B cell (primary cell): Measurements from ENCODE around the gene CTCF. TPM values are rescaled to one million over a fixed set of nuclear protein-coding genes. Genes with fewer than 3 reads are reported as not detected.

Experiments
- ATAC-seq: fragments of 200-7000 bp; cut with Tn5 transposase; one replicate; pipeline ENCODE4 v1.10.0; 2021; ENCODE audit warnings: low read depth, mild to moderate bottlenecking, moderate number of reproducible peaks, moderate library complexity
- CTCF ChIA-PET: fragments of 350-600 bp; sonication (Branson Sonifier 250); formaldehyde crosslinking; loops from one replicate; lab custom pipeline; 2021; ENCODE audit warnings: antibody characterized with exemption, inconsistent platforms; lab: Charles Lee
- POLR2A ChIA-PET: fragments of 350-600 bp; sonication (Branson Sonifier 250); formaldehyde crosslinking; loops from one replicate; lab custom pipeline; 2021; ENCODE audit warnings: antibody characterized with exemption; lab: Charles Lee
- DNase-seq: peaks from one replicate; pipeline ENCODE4 v3.0.0; 2013
- H2AFZ ChIP-seq: 2 replicates; pipeline ENCODE4 v1.6.1; 2012; ENCODE audit warnings: mild to moderate bottlenecking, low read depth, low read length; ENCODE audit not compliant: insufficient read depth, poor library complexity, severe bottlenecking
- H3K27ac ChIP-seq, 2 donors: 1 replicate in 1 of 2; 2 replicates in 1 of 2; pipeline ENCODE4 v1.5.1; 2012 to 2013; ENCODE audit warnings: low read length in 2 of 2, mild to moderate bottlenecking in 2 of 2, moderate library complexity in 1 of 2
- H3K27me3 ChIP-seq, 4 experiments: fragments of 200-600 bp in 1 of 4; sonication (generic) in 1 of 4; replicated peaks in 1 of 4; 1 replicate in 2 of 4; 2 replicates in 2 of 4; pipeline versions ENCODE4 v1.6.1 to v1.7.0; 2013 to 2016; ENCODE audit warnings: low read length in 3 of 4, mild to moderate bottlenecking in 2 of 4, mixed read lengths in 1 of 4, moderate library complexity in 1 of 4; ENCODE audit not compliant: insufficient read depth in 4 of 4, control insufficient read depth in 3 of 4; ENCODE audit errors: control extremely low read depth in 1 of 4
- H3K36me3 ChIP-seq, 2 experiments: replicated peaks in 1 of 2; 1 replicate in 1 of 2; 2 replicates in 1 of 2; pipeline versions ENCODE4 v1.6.1 to v1.7.1; 2013; ENCODE audit warnings: low read length in 1 of 2; ENCODE audit not compliant: insufficient read depth in 2 of 2, control insufficient read depth in 1 of 2; ENCODE audit errors: control extremely low read depth in 1 of 2, extremely low read depth in 1 of 2
- H3K4me1 ChIP-seq, 2 donors: fragments of 200-600 bp in 1 of 2; sonication (generic) in 1 of 2; 1 replicate in 1 of 2; 2 replicates in 1 of 2; pipeline versions ENCODE4 v1.5.1 to v1.6.1; 2013 to 2017; ENCODE audit warnings: low read length in 2 of 2; ENCODE audit not compliant: control insufficient read depth in 2 of 2, insufficient read depth in 2 of 2
- H3K4me2 ChIP-seq: replicated peaks from 2 replicates; pipeline ENCODE3; 2012; ENCODE audit warnings: mild to moderate bottlenecking, low read depth, low read length; ENCODE audit not compliant: poor library complexity, severe bottlenecking
- H3K4me3 ChIP-seq, 5 experiments: fragments of 200-600 bp in 1 of 5; sonication (generic) in 1 of 5; 1 replicate in 3 of 5; 2 replicates in 2 of 5; pipeline versions ENCODE4 v1.5.1 to v1.7.0; 2011 to 2016; ENCODE audit warnings: low read length in 4 of 5, mild to moderate bottlenecking in 4 of 5, low read depth in 2 of 5, control low read depth in 1 of 5, moderate library complexity in 1 of 5; ENCODE audit not compliant: insufficient read depth in 1 of 5; ENCODE audit errors: control extremely low read depth in 1 of 5, extremely low read depth in 1 of 5
- H3K79me2 ChIP-seq: fragments of 200-600 bp; sonication (generic); one replicate; pipeline ENCODE4 v1.6.0; 2016; ENCODE audit warnings: low read length; ENCODE audit not compliant: control insufficient read depth, insufficient read depth
- H3K9ac ChIP-seq: fragments of 200-600 bp; sonication (generic); 2 replicates; pipeline ENCODE4 v1.6.1; 2017; ENCODE audit warnings: mild to moderate bottlenecking, low read length, moderate library complexity
- H3K9me3 ChIP-seq, 3 donors: one replicate each; pipeline versions ENCODE4 v1.6.1 to v1.7.1; 2013; ENCODE audit warnings: low read length in 2 of 3; ENCODE audit not compliant: control insufficient read depth in 2 of 3, insufficient read depth in 1 of 3; ENCODE audit errors: control extremely low read depth in 1 of 3
- H4K20me1 ChIP-seq: 2 replicates; pipeline ENCODE4 v1.6.0; 2012; ENCODE audit warnings: mild to moderate bottlenecking, low read length; ENCODE audit not compliant: insufficient read depth, control insufficient read depth, poor library complexity, severe bottlenecking
- H3K27ac Mint-ChIP-seq: one replicate; pipeline ENCODE4 v1.8.0; 2021; ENCODE audit warnings: mixed read lengths
- H3K27me3 Mint-ChIP-seq: one replicate; pipeline ENCODE4 v1.8.0; 2021; ENCODE audit warnings: mixed read lengths
- H3K4me1 Mint-ChIP-seq: one replicate; pipeline ENCODE4 v1.8.0; 2021; ENCODE audit warnings: mixed read lengths
- H3K4me3 Mint-ChIP-seq: one replicate; pipeline ENCODE4 v1.8.0; 2021; ENCODE audit warnings: mixed read lengths
- H3K9me3 Mint-ChIP-seq: one replicate; pipeline ENCODE4 v1.8.0; 2022; ENCODE audit warnings: mixed read lengths; ENCODE audit not compliant: insufficient read depth
- CTCF ChIP-seq: fragments of 200-600 bp; IDR thresholded peaks from one replicate; pipeline ENCODE4 v1.8.0; 2022; ENCODE audit warnings: antibody characterized with exemption, mild to moderate bottlenecking
- EZH2 ChIP-seq: IDR thresholded peaks from 2 replicates; pipeline ENCODE4 v1.6.1; 2012; ENCODE audit warnings: borderline replicate concordance, low read depth, mild to moderate bottlenecking, moderate library complexity, low read length; ENCODE audit not compliant: insufficient read depth, poor library complexity, severe bottlenecking
- WGBS: methylation state at CpG from one replicate; pipeline ENCODE4 v1.1.5; 2013; ENCODE audit warnings: missing lambda C conversion rate; ENCODE audit not compliant: insufficient coverage; 5-methylcytosine and 5-hydroxymethylcytosine counted together
- intact Hi-C: fragments of 100-400 bp; cut with micrococcal nuclease; formaldehyde crosslinking; loops from one replicate; pipeline ENCODE4 v1.10.0; 2022
- polyA plus RNA-seq: library from polyadenylated mRNA; depleted of rRNA; stranded (reverse); fragments of >200 nt; gene quantifications from 2 replicates; pipeline ENCODE4 v1.2.3, GENCODE V29; 2012
- total RNA-seq, 2 donors: library from RNA; stranded (reverse); fragments of 120-200 nt in 1 of 2; gene quantifications; 1 replicate in 1 of 2; 2 replicates in 1 of 2; pipeline versions ENCODE4 v1.2.3 to v1.2.4, GENCODE V29; 2013 to 2022

Gene CTCF
- total and polyA plus RNA-seq, 2 donors (not counting 1 experiment from before 2014, with no cell fraction given): 42.7 to 78.4 TPM

DNA sequence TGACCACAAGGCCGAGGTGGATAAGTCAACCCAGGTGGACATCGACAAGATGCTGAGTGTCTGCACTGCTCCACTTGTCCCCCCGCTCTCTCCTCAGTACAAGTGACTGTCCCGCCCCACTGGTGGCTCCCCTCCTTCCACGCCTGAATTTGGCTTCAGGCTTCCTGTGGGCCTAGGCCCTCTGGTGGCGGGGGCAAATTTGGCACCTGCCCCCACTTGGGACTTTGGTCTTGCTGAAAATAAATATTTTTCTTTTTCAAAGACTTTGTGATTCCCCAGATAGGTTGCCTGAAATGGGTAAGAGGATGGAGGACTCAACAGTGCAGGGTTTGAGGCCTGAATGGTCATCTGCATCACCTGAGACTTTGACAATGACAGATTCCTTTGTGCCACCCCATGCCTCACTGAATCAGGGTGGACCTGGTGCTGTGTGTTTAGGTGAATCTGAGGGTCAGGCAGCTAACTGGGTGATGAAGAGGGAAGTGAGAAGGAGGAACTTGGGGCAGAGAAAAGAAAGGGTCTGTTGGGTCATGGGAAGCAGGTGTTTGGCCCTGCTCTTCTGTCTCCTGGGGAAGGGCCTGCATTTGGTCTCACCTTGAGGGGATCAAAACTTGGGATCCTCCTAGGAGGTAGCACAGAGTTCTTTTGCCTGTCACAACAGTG is 106.3 kb downstream of the CTCF start:
- Histone ChIP-seq H4K20me1 (no peaks in the 10 kb centered on the region), H3K27ac (peak overlapping the region; percentile 77 to 86), H3K79me2 (peaks cover 9% of the 10 kb centered on the region), H3K9ac (peak overlapping the region; percentile 87), H3K9me3 (no peaks in the 10 kb centered on the region), H3K36me3 (no peaks in the 10 kb centered on the region), H3K4me3 (no peak overlapping the region), H2AFZ (no peak overlapping the region), H3K4me1 (peaks cover 38 to 54% of the 10 kb centered on the region in 2 donors), H3K4me2 (peak overlapping the region; percentile 99), H3K27me3 (no peaks in the 10 kb centered on the region)
- CTCF ChIA-PET: interaction anchor here (0.6 to 11.7 kb wide), 28 partner anchors 8 to 416 kb away, joined by 3 to 136 read pairs (median 5); partner anchors contain the start of genes ACD, ATP6V0D1, CARMIL2 and CTCF
- Mint-ChIP-seq H3K9me3 (no peaks in the 10 kb centered on the region), H3K27me3 (no peaks in the 10 kb centered on the region), H3K4me1 (peaks cover 51% of the 10 kb centered on the region), H3K27ac (peak overlapping the region; percentile 84), H3K4me3 (peak overlapping the region; percentile 58)
- ATAC-seq (peak; percentile 16), DNase-seq (peak; percentile 75)
- intact Hi-C loops: loop anchor here (1.0 to 10.0 kb wide), 7 partner anchors 8 to 1466 kb away; partner anchors contain the start of genes ACD, CHTF8, CTCF and FHOD1
- 74% methylated on average over 3 of the region's 6 CpGs for WGBS
- POLR2A ChIA-PET: interaction anchor here (0.6 to 2.7 kb wide), 7 partner anchors 18 to 268 kb away, joined by 3 to 16 read pairs (median 5); partner anchors contain the start of genes ATP6V0D1, CTCF and PSMB10
- TF ChIP-seq EZH2 (no peak), CTCF (peak; percentile 31)
